Heart left ventricle (tissue), 16 donors: Measurements from ENCODE around the gene ARHGAP40. TPM values are rescaled to one million over a fixed set of nuclear protein-coding genes. Genes with fewer than 3 reads are reported as not detected.

Source experiments
- ATAC-seq, 4 donors: fragments of 200-7000 bp; cut with Tn5 transposase; one replicate each; pipeline ENCODE4 v1.9.1; 2020 to 2022; ENCODE audit warnings: moderate library complexity in 4 of 4, mild to moderate bottlenecking in 3 of 4, moderate number of reproducible peaks in 1 of 4
- DNase-seq, 5 donors: peaks; one replicate each; pipeline ENCODE4 v3.0.0-alpha.2; 2020
- H3K27ac ChIP-seq, 12 donors: fragments of 200-600 bp; sonication (generic) in 4 of 12; one replicate each; pipeline versions ENCODE4 v1.5.0 to v1.8.0; 2016 to 2022; ENCODE audit warnings: mild to moderate bottlenecking in 2 of 12
- H3K27me3 ChIP-seq, 9 donors: fragments of 200-600 bp; sonication (generic) in 2 of 9; one replicate each; pipeline versions ENCODE4 v1.5.1 to v1.8.0; 2016 to 2022; ENCODE audit warnings: mild to moderate bottlenecking in 3 of 9
- H3K36me3 ChIP-seq, 9 donors: fragments of 200-600 bp; sonication (generic) in 2 of 9; one replicate each; pipeline versions ENCODE4 v1.5.0 to v1.8.0; 2018 to 2022; ENCODE audit warnings: mild to moderate bottlenecking in 2 of 9
- H3K4me1 ChIP-seq, 12 donors: fragments of 200-600 bp; sonication (generic) in 4 of 12; one replicate each; pipeline versions ENCODE4 v1.5.0 to v1.8.0; 2016 to 2022; ENCODE audit warnings: mild to moderate bottlenecking in 3 of 12
- H3K4me3 ChIP-seq, 12 donors: fragments of 200-600 bp; sonication (generic) in 4 of 12; one replicate each; pipeline versions ENCODE4 v1.5.0 to v1.8.0; 2017 to 2022; ENCODE audit warnings: mild to moderate bottlenecking in 9 of 12, moderate library complexity in 4 of 12
- H3K9me3 ChIP-seq, 12 donors: fragments of 200-600 bp; sonication (generic) in 4 of 12; one replicate each; pipeline versions ENCODE4 v1.5.0 to v1.8.0; 2016 to 2022; ENCODE audit warnings: mild to moderate bottlenecking in 1 of 12
- CTCF ChIP-seq, 12 donors: fragments of 200-600 bp; sonication (generic) in 4 of 12; IDR thresholded peaks; one replicate each; pipeline versions ENCODE4 v1.5.0 to v1.8.0; 2018 to 2022; ENCODE audit warnings: antibody characterized with exemption in 12 of 12, mild to moderate bottlenecking in 5 of 12
- POLR2A ChIP-seq, 2 donors: fragments of 450-650 bp; IDR thresholded peaks; one replicate each; pipeline ENCODE4 v1.6.1; 2017; ENCODE audit warnings: antibody characterized with exemption in 2 of 2, mild to moderate bottlenecking in 2 of 2, moderate library complexity in 2 of 2
- WGBS, 4 donors: extraction: QIAGEN DNeasy Blood & Tissue Kit in 2 of 4; methylation state at CpG; one replicate each; pipeline versions ENCODE4 v1.1.5 to v1.1.7; 2013 to 2018; 5-methylcytosine and 5-hydroxymethylcytosine counted together
- intact Hi-C, 10 donors: fragments of 100-400 bp; cut with DNase I; formaldehyde crosslinking; loops; one replicate each; pipeline versions ENCODE4 v1.11.1 to v1.14.2; 2022
- polyA plus RNA-seq, 2 donors: library from polyadenylated mRNA; stranded (reverse); fragments of 200-250 nt; gene quantifications; one replicate each; pipeline ENCODE4 v1.2.3, GENCODE V29; 2013
- total RNA-seq, 9 donors: library from RNA; depleted of rRNA in 2 of 9; stranded (reverse); fragments of >200 nt in 2 of 9; fragmentation: NEBNext Ultra II Directional in 3 of 9; extraction: Animal tissue kit (Norgen Biotek cat#: 25700) in 3 of 9; gene quantifications; one replicate each; pipeline versions ENCODE4 v1.1.0 to v1.2.4, GENCODE V29; 2016 to 2023
- donor health status: ischemic (EF 13 %, LVEDD 7.1; RV severe dilation, severe dysfunction).
- donor health status: healthy with polysubstance abuse.
- donor health status: DM: no; HTN: yes; CAD: no.
- donor health status: DM: no; HTN: no; CAD: no.
- donor health status: ischemic (EF 25% LVEDD 6.9; RV normal size, moderate dysfunction).
- donor health status: ischemic (EF 25% LVEDD 5.7; RV mildly dilated, moderate dysfunction).
- donor health status: healthy.
- donor health status: DM: yes; HTN: yes; CAD: no.
- donor health status: ischemic (EF 35%, LVEDD 5.7; RV mildly dilated, moderate dysfunction).
- donor health status: nonischemic (EF 11% LVEDD 7.7; RV severe dilation, severe dysfunction).
- donor health status: DM: yes; HTN: yes; CAD: no.
- donor health status: PGD.
- donor health status: ischemic (EF 29% LVEDD 5.4; RV normal size, mild dysfunction).
- donor health status: nonischemic (EF 23%, LVEDD 6.1; RV moderate dilation, normal function).

ARHGAP40 gene
- total and polyA plus RNA-seq, 11 donors, result 0.03 TPM; not detected in 10

GRCh38 chr20:38625896-38626295 lies 24.3 kb downstream of the ARHGAP40 start:
- H3K9me3 ChIP-seq, result peaks cover 0 to 11% (median 0%) of the 10 kb centered on the region in 12 donors
- H3K4me3 ChIP-seq, result no peak overlapping the region
- no peak overlapping the region for H3K27ac ChIP-seq
- no peaks in the 10 kb centered on the region for H3K4me1 ChIP-seq
- no peaks in the 10 kb centered on the region for H3K36me3 ChIP-seq
- peaks cover 0 to 4% (median 0%) of the 10 kb centered on the region in 9 donors for H3K27me3 ChIP-seq
- intact Hi-C loops, result no loop called here
- TF ChIP-seq POLR2A (IDR thresholded peaks at IDR 0.05), result no peak
- no peak for TF ChIP-seq CTCF (IDR thresholded peaks at IDR 0.05)
- no peak for DNase-seq
- ATAC-seq, result no peak

- no peak overlapping the region for H3K4me3 ChIP-seq
- DNase-seq (no peak), ATAC-seq (no peak)
- H3K9me3 ChIP-seq, result peaks cover 0 to 11% (median 0%) of the 10 kb centered on the region in 12 donors
- no peaks in the 10 kb centered on the region for H3K4me1 ChIP-seq
- H3K36me3 ChIP-seq, result no peaks in the 10 kb centered on the region
- H3K27me3 ChIP-seq, result peaks cover 0 to 4% (median 0%) of the 10 kb centered on the region in 9 donors
- H3K27ac ChIP-seq, result no peak overlapping the region
- TF ChIP-seq POLR2A (IDR thresholded peaks at IDR 0.05), result no peak
- no peak for TF ChIP-seq CTCF (IDR thresholded peaks at IDR 0.05)
- WGBS, 4 donors, result 67 to 89% (median 88%) methylated on average over 3 to 10 of the region's 10 CpGs
- intact Hi-C loops, result no loop called here
These were observed 25.5 kb downstream of the ARHGAP40 start for GRCh38 chr20:38626921-38627659.

- peaks cover 0 to 8% (median 0%) of the 10 kb centered on the region in 12 donors for H3K9me3 ChIP-seq
- 78 to 86% (median 81%) methylated on average over 9 of the region's 9 CpGs for WGBS, 4 donors
- no peaks in the 10 kb centered on the region for H3K36me3 ChIP-seq
- H3K27ac ChIP-seq, result no peak overlapping the region
- peaks cover 0 to 4% (median 0%) of the 10 kb centered on the region in 9 donors for H3K27me3 ChIP-seq
- peaks cover 0 to 3% (median 0%) of the 10 kb centered on the region in 12 donors for H3K4me1 ChIP-seq
- no peak for DNase-seq
- TF ChIP-seq CTCF (IDR thresholded peaks at IDR 0.05) (no peak), POLR2A (IDR thresholded peaks at IDR 0.05) (no peak)
- H3K4me3 ChIP-seq, result no peak overlapping the region
- no peak for ATAC-seq
- intact Hi-C loops, result no loop called here
These were observed 27.2 kb downstream of the ARHGAP40 start for GRCh38 chr20:38628580-38629470.

- no peaks in the 10 kb centered on the region for H3K36me3 ChIP-seq
- no peak for TF ChIP-seq CTCF (IDR thresholded peaks at IDR 0.05)
- TF ChIP-seq POLR2A (IDR thresholded peaks at IDR 0.05), result no peak
- H3K27me3 ChIP-seq, result peaks cover 0 to 13% (median 0%) of the 10 kb centered on the region in 9 donors
- H3K27ac ChIP-seq, result no peak overlapping the region
- intact Hi-C loops, result no loop called here
- 76 to 91% (median 83%) methylated on average over 1 of the region's 1 CpG for WGBS, 4 donors
- H3K4me1 ChIP-seq, result peaks cover 0 to 3% (median 0%) of the 10 kb centered on the region in 12 donors
- no peak for DNase-seq
- H3K9me3 ChIP-seq, result no peaks in the 10 kb centered on the region
- ATAC-seq, result no peak
- H3K4me3 ChIP-seq, result no peak overlapping the region
These were observed 28.4 kb downstream of the ARHGAP40 start for GRCh38 chr20:38629979-38630378.
